NCI-H2107 (cell line): ENCODE data around the gene SPP2.

Experiments
- DNase-seq: peaks from one replicate; lab custom pipeline; 2025; lab: John Stamatoyannopoulos, UW

SPP2 gene

DNA sequence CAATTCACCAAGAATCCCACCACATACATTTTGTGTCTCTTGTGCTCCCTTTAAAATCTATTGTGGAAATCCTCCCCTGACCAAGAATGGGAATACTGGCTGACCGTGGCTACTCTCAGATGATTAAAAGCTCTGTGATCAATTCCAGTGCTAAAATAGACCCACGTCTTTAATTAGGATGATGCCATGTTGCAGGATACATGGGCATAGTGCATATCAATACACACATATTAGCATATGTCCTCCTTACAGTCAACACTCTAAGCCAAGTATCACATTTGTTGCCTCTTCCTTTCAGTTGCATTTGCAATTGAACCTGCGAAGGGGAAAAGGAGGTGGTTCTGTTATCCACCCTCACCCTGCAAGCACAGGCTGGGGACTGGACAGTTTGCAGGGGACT, 41.8 kb downstream of the SPP2 start:
- DNase-seq: no peak

DNA sequence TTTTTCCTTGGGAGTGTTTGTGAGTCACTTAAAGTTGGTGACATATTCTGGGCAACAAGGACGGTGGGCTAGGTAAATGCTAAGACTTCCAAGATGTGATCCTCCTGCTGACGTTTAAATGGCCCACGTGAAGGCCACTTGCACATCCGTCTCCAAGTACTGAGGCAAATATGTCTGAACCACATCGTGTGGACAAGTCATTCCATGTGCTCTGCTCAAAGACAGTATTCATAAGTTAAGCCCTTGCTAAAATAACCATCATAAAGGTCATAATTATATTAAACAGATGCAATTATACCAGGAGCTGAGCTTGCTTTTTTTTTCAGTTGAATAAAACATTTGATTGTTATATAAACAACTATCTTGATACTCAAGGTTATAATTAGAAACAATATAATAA, 44.8 kb downstream of the SPP2 start:
- no peak for DNase-seq

DNA sequence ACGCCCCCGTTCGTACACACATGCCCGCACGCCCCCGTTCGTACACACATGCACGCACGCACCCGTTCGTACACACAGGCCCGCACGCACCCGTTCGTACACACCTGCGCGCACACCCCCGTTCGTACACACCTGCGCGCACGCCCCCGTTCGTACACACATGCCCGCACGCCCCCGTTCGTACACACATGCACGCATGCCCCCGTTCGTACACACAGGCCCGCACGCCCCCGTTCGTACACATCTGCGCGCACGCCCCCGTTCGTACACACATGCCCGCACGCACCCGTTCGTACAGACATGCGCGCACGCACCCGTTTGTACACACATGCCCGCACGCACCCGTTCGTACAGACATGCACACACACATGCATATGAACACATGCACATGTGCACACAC, 45.7 kb downstream of the SPP2 start:
- DNase-seq: no peak

DNA sequence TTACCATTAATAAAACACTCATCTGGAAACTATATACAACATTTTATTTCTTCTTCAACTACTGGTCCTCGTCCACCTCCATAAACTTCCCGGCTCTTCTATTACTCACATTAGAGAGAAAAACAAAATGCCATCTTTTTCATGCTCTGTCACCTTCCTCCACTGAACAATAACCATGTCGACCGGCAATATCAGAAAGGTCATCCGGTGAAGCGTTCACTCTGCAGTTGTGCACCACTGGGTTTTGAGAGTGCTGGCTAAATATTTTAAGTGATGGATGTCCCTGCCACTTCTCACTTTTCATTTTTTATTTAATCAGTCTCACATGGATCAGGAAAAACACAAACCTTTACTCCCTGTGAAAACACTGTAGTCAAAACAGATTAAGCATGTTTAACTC, 48.2 kb downstream of the SPP2 start:
- no peak for DNase-seq

DNA sequence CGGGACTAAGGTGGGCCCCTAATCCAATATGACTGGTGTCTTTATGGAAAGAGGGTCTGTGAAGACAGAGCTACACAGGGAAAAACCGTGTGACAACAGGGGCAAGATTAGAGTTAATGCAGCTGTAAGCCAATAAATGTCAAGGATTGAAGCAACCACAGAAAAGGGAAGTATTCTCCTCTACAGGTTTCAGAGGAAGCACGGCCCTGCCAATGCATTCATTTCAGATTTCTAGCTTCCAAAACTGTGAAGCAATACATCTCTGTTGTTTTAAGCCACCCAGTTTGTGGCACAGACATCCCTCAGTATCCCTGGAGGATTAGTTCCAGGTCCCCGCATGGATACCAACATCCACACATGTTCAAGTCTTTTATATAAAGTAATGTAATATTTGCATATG, 48.8 kb downstream of the SPP2 start:
- no peak for DNase-seq

DNA sequence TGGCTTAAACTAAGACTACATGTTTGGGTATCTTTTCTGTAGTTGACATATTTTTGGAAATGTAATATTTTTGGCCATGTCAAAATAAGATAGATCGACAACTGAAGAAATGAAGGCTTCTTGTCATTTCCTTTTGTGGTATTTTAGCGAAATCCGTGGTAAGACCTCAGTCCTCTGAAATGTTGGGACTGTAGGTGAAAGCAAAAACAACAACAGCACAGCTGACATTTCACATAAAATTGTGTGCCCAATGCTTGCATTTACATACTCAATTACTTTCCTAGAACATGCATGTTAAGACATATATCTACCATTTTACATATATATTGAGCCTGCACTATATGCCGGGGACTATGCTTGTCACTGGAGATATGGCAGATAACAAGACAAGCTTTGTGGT, 50.2 kb downstream of the SPP2 start:
- no peak for DNase-seq

DNA sequence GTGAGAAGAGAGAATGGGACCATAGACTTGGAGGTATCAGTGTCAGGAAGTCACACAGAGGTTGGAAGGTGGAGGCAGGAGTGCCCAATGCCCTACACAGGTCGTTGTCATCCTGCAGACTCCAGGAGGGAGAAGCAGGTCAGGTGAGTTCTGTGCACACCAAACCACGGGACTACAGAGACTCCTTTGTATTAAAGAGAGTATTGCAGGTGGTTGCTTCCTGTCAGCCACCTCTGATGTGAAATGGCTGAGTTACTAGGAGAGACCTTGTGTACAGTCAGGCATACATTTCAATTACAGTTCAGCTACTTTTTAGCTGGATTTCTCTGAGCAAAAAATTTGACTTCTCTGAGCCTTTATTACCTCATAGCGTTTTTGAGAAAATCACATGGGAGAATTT, 51.6 kb downstream of the SPP2 start:
- peak; percentile 14 for DNase-seq

DNA sequence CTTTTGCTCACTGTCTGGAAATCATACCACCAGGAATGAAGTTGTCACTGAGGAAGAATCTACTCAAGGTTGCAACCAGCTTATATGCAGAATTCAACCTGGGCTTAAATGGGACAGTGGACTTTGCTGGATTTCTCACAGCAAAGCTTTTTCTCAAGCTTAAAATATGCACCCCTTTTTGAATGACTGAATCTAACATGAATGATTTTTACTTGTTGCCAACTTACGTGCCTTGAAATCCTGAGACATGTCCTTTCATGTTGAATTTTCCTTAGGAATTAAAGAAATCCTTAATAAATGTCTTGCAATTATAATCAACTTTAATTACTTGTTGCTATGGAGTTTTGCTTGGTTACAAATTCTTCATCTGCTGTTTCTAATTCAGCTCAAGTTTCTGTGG, 57.4 kb downstream of the SPP2 start:
- no peak for DNase-seq

DNA sequence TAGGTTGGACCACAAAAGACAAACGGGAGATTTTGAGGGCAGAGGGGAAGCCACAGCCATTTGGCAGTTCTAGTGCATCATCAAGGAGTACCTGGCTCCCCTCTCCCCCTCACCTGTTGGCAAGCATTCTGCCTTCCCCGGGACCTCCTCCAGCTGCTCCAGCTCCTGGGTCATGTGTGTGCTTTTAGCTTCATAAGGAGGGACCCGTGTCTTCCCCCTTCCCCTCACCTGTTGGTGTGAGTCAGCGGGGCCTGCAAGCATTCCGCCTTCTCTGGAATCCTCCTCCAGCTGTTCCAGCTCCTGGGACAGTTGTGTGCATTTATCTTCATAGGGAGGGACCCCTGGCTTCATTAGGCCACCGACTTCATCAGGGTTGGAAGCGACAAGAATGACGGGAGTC, 58.8 kb downstream of the SPP2 start:
- DNase-seq: no peak

DNA sequence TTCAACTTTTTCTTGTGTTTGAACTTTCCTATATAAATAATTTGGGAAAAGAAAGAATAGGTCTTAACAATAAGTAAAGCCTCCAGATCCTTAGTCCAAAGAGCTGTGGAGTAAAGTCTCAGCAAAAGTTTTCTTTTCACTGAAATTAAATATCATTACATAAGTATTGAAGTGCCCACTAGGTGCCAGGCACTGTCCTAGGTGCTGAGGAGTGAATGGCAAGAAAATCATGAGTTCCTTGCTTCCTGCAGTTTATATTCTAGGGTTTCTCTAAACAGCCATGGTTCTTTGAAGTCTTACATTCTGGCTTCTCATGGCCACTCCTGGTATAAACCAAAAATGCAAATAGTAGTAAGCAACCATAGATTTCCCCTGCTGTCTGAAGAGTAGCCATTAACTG, 59.7 kb downstream of the SPP2 start:
- no peak for DNase-seq

DNA sequence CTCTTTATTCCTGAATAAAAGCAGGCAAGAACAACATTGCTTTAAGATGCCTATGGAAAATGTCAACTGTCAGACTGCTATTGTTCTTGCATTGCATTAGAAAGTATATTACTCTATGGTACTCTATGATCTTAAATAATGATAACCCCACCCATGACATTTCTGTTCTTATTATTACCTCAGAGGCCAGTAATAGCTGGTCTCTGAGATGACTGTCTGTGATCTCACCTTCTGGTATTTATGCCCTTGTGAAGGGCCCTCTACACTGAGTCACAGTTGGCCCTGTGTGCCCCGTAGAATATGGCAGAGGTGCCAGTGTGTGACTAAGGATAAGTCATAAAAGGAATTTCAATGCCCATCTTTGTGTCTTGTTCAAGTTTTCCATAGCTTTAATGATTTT, 61.0 kb downstream of the SPP2 start:
- no peak for DNase-seq

DNA sequence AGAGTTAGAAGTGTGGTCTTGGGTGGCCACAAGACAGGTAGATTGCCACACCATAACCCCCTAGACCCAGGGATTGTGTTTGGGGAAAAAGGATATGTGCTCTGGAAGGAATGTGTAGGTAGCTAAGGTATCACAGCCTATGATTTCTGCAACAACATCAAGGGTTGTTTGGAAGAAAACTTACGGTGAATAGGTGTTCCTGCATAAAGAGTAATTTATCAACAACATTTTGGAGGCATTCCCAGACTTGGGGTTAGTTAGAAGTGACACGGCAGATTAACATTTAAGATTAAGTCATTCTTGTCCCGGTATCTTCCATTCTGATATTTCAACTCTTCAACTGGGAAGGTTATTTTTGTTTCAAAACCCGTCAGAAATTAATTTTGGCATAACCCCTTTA, 65.5 kb downstream of the SPP2 start:
- DNase-seq: no peak

DNA sequence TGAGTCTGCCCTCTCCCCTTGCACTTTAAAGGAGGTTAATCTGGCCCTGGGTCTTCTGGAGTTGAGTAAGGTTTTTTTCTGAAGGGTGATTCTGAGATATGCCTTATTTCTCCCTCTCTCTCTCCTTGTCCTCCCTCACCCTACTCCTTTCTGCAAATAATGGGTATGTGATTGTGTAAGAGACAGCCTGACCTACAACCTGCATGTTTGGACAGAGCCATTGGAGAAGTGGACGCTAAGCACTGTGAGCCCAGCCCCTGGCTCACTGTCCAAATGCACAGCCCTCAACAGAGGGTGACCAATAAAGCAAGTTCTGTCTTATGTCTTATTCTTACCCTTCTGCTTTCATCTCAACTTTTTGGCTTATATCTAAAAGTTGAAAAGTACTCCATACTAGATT, 71.5 kb downstream of the SPP2 start:
- DNase-seq: no peak

DNA sequence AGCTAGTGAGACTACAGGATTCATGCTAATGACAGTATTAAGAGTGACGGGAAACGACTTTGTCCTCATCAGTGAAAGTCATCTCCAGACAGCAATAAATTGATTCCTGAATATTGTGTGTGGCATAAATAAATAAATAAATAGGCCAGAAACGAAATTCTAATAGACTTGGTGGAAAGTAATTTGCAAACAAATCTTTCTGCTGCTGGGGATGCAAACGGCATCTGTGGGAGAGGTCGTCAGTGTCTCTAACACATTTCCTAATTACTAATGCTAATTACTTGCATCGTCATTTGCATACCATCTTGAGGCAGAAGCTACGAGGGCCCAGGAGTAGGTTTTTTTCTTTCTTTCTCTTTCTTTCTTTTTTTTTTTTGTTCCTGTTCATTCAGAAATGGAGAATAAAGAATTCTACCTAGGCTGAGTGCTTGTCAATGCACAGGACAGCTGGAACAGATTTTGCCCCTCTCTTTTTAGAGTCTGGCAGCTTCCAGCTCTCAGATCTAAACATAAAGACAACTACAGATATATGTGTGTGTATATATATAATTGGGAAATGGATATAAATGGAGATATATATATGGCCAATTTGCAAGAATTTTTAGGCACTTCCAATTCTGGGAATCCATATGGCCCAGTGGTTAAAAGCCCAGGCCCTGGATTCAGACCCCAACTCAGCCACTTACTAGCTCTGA, 75.1 kb downstream of the SPP2 start:
- DNase-seq: no peak

DNA sequence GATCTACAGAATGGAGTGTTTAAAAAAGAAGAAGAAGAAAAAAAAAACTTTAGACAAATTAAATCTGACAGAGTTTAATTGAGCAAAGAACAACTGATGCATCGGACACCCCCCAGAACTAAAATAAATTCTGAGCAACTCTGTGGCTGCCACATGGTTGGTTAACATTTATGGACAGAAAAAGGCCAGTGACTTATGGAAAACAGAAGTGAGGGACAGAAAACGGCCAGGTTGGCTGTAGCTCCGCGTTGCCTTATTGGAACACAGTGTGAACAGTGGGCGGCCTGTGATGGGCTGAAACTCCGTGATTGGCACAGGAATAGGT, 75.6 kb downstream of the SPP2 start:
- DNase-seq: no peak
